ENCODE data around the gene ZNF536. TPM values are rescaled to one million over a fixed set of nuclear protein-coding genes. Genes with fewer than 3 reads are reported as not detected.
A peak's percentile ranks its signal among the peaks of the same experiment; 100 is the strongest.

Gene ZNF536
- total RNA-seq, 1 donor from 2014 or later, result 6.4 TPM

GRCh38 chr19:30535011-30535410 lies 162.8 kb downstream of the ZNF536 start:
- DNase-seq, result no peak
- intact Hi-C loops (cut with micrococcal nuclease), result no loop called here
- no peak for ATAC-seq

- no peak for DNase-seq
Observed at GRCh38 chr19:30536975-30537374, 164.8 kb downstream of the ZNF536 start.

GRCh38 chr19:30539315-30539714 lies 167.1 kb downstream of the ZNF536 start:
- intact Hi-C loops (cut with micrococcal nuclease), result no loop called here
- DNase-seq (no peak), ATAC-seq (no peak)

More at GRCh38 chr19:30536975-30537374, 164.8 kb downstream of the ZNF536 start:
- intact Hi-C loops (cut with micrococcal nuclease), result no loop called here
- ATAC-seq, result no peak

GRCh38 chr19:30539981-30540380 lies 167.8 kb downstream of the ZNF536 start:
- DNase-seq (no peak), ATAC-seq (no peak)
- intact Hi-C loops (cut with micrococcal nuclease), result no loop called here

- intact Hi-C loops (cut with micrococcal nuclease), result no loop called here
- no peak for DNase-seq
- ATAC-seq, result no peak
Observed at GRCh38 chr19:30540761-30541160, 168.6 kb downstream of the ZNF536 start.

GRCh38 chr19:30541575-30541974 lies 169.4 kb downstream of the ZNF536 start:
- DNase-seq (no peak), ATAC-seq (no peak)
- intact Hi-C loops (cut with micrococcal nuclease), result no loop called here

GRCh38 chr19:30543243-30543945 lies 171.2 kb downstream of the ZNF536 start:
- ATAC-seq, result no peak
- no peak for DNase-seq
- intact Hi-C loops (cut with micrococcal nuclease), result no loop called here

- DNase-seq, result no peak
- intact Hi-C loops (cut with micrococcal nuclease), result no loop called here
Observed at GRCh38 chr19:30545752-30546151, 173.6 kb downstream of the ZNF536 start.

GRCh38 chr19:30546332-30546731 lies 174.1 kb downstream of the ZNF536 start:
- intact Hi-C loops (cut with micrococcal nuclease), result no loop called here
- no peak for DNase-seq
- ATAC-seq, result peak; percentile 55

More at GRCh38 chr19:30545752-30546151, 173.6 kb downstream of the ZNF536 start:
- no peak for ATAC-seq

- peak; percentile 74 for ATAC-seq
- intact Hi-C loops (cut with micrococcal nuclease), result no loop called here
- DNase-seq, result no peak
Observed at GRCh38 chr19:30547246-30547645, 175.1 kb downstream of the ZNF536 start.

- no peak for DNase-seq
- no peak for ATAC-seq
- intact Hi-C loops (cut with micrococcal nuclease), result no loop called here
Observed at GRCh38 chr19:30549151-30549550, 177.0 kb downstream of the ZNF536 start.

- intact Hi-C loops (cut with micrococcal nuclease), result no loop called here
- no peak for DNase-seq
- no peak for ATAC-seq
Observed at GRCh38 chr19:30551271-30551670, 179.1 kb downstream of the ZNF536 start.

- no peak for DNase-seq
- no peak for ATAC-seq
- intact Hi-C loops (cut with micrococcal nuclease), result no loop called here
Observed at GRCh38 chr19:30552593-30552992, 180.4 kb downstream of the ZNF536 start.

- DNase-seq (no peak), ATAC-seq (no peak)
- intact Hi-C loops (cut with micrococcal nuclease), result no loop called here
Observed at GRCh38 chr19:30555075-30555790, 183.0 kb downstream of the ZNF536 start.

- intact Hi-C loops (cut with micrococcal nuclease), result no loop called here
- ATAC-seq (no peak), DNase-seq (no peak)
Observed at GRCh38 chr19:30555791-30556110, 183.6 kb downstream of the ZNF536 start.

GRCh38 chr19:30556230-30556711 lies 184.1 kb downstream of the ZNF536 start:
- DNase-seq (no peak), ATAC-seq (no peak)
- intact Hi-C loops (cut with micrococcal nuclease), result no loop called here

GRCh38 chr19:30557212-30557611 lies 185.0 kb downstream of the ZNF536 start:
- DNase-seq (no peak), ATAC-seq (no peak)
- intact Hi-C loops (cut with micrococcal nuclease), result no loop called here

- ATAC-seq (no peak), DNase-seq (no peak)
- intact Hi-C loops (cut with micrococcal nuclease), result no loop called here
Observed at GRCh38 chr19:30557927-30558557, 185.9 kb downstream of the ZNF536 start.

GRCh38 chr19:30558793-30559192 lies 186.6 kb downstream of the ZNF536 start:
- ATAC-seq (no peak), DNase-seq (no peak)
- intact Hi-C loops (cut with micrococcal nuclease), result no loop called here

- intact Hi-C loops (cut with micrococcal nuclease), result no loop called here
- no peak for ATAC-seq
- DNase-seq, result no peak
Observed at GRCh38 chr19:30559446-30559845, 187.3 kb downstream of the ZNF536 start.
